CD4-positive, alpha-beta T cell treated with Interleukin-6 at 100 ng/mL for 8 hours (primary cell): ENCODE results near the gene NBPF10.
"Not testable (repeated sequence)": the region's sequence is repeated elsewhere in the genome, so short reads cannot be mapped to it uniquely, and the experiment has no call there.

ENCODE experiments used
- DNase-seq: peaks from one replicate; pipeline ENCODE4 v3.0.0-alpha.2; 2020; ENCODE audit warnings: mixed read lengths, low spot score

The NBPF10 gene

DNA sequence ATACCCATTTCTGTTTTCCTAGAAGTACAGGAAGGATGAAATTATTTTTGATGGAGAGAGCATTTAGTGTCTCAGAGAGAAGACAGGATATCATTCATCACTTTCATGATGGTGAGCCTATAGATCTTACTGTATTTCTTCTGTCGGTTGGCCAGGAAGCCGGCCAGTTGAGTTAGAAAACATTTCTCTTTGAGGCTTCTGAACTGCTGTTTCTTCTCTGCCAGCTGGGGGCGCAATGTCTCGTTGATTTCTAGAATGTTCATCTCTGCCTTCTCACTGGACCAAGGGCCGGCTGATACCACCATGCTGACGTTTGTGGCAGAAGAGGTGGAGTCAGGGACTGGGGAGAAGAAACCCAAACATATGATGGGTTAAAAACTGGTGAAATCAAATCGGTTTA lies at the start of gene NBPF10:
Gene NBPF10 (minus strand): TSS at position 340 of the 400 bp plus-strand sequence. CDS start 35 bp downstream, at position 305.
- not testable (repeated sequence) for DNase-seq

- DNase-seq, result not testable (repeated sequence)
Measured at GRCh38 chr1:146174531-146174930, 29.9 kb upstream of the NBPF10 start.

GRCh38 chr1:146167740-146168139 lies 23.1 kb upstream of the NBPF10 start:
- not testable (repeated sequence) for DNase-seq

GRCh38 chr1:146167273-146167672 lies 22.7 kb upstream of the NBPF10 start:
- DNase-seq, result not testable (repeated sequence)
